Neuron (in vitro differentiated cells): Measurements from ENCODE around the gene FHOD3.

Experiments
- H2AFZ ChIP-seq: one replicate; pipeline ENCODE4 v1.6.1; 2013; ENCODE audit warnings: low read depth, mild to moderate bottlenecking, inconsistent platforms, low read length, moderate library complexity
- H3K27me3 ChIP-seq: one replicate; pipeline ENCODE4 v1.6.1; 2013; ENCODE audit warnings: low read length; ENCODE audit not compliant: insufficient read depth
- H3K36me3 ChIP-seq: one replicate; pipeline ENCODE4 v1.6.1; 2013; ENCODE audit warnings: low read length; ENCODE audit not compliant: insufficient read depth
- H3K4me1 ChIP-seq: one replicate; pipeline ENCODE4 v1.6.1; 2013; ENCODE audit warnings: low read length; ENCODE audit not compliant: insufficient read depth
- H3K4me3 ChIP-seq: 2 replicates; pipeline ENCODE4 v1.5.1; 2013; ENCODE audit warnings: mild to moderate bottlenecking, low read length, moderate library complexity
- H3K9me3 ChIP-seq: one replicate; pipeline ENCODE4 v1.6.1; 2013; ENCODE audit warnings: low read length

The FHOD3 gene

DNA sequence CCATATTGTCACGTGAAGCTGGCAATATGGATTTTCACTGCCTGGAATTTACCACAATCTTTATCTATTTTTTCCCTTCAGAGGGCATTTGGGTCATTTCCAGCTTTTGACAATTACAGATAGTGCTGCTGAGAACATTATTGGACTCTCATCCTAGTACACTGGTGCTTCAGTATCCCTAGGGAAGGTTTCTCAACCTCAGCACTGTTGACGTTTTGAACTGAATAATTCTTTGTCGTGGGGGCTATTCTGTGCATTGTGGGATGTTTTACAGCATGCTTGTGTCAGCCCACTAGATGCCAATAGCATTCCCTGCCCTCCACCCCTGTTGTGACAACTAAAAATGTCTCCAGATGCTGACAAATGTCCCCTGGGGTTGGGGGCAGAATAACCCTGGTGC lies 345.5 kb downstream of the FHOD3 start:
- H3K27me3 ChIP-seq: no peaks in the 10 kb centered on the region
- no peaks in the 10 kb centered on the region for H3K36me3 ChIP-seq
- H2AFZ ChIP-seq: no peak overlapping the region
- no peak overlapping the region for H3K4me3 ChIP-seq
- H3K9me3 ChIP-seq: no peaks in the 10 kb centered on the region
- H3K4me1 ChIP-seq: no peaks in the 10 kb centered on the region

DNA sequence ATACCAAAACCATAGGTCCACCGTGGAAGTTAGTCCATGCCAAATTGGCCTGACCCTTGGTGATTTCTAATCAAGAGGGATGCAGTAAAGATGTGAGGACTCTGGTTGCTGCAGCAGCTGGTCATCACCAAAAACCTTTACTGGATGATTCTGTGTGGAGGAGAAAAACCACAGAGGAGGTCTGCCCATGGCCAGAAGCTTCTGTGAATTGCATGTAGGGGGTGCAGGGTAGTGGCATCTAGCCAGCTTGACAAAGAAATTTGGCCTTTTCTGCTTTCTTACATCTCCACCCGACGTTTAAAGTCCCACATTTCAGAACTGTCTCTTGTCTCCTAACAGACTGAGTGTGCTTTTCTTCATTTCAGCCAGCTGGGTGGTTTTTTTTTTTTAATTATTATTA lies 351.3 kb downstream of the FHOD3 start:
- H3K27me3 ChIP-seq: no peaks in the 10 kb centered on the region
- H2AFZ ChIP-seq: no peak overlapping the region
- no peaks in the 10 kb centered on the region for H3K4me1 ChIP-seq
- no peaks in the 10 kb centered on the region for H3K9me3 ChIP-seq
- H3K36me3 ChIP-seq: peaks cover 4% of the 10 kb centered on the region
- no peak overlapping the region for H3K4me3 ChIP-seq

DNA sequence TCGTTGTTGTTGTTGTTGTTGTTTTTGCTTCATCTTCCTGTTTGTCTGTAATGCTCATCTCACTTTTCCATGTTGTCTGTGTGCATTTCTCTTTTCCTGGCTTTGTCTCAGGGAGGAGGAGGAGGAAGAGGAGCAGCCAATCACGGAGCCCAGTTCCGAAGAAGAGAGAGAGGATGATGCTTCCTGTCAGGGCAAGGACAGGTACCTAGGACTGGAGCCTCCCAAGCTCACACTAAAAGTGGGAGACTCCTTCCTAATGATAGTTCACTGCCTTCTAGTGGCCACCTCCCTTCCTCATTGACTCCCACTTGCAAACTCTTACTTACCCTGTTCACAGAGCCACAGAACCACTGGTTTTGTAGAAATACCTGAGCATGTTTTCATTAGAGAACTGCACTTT lies 351.7 kb downstream of the FHOD3 start:
- no peaks in the 10 kb centered on the region for H3K9me3 ChIP-seq
- no peak overlapping the region for H3K4me3 ChIP-seq
- H3K4me1 ChIP-seq: no peaks in the 10 kb centered on the region
- no peaks in the 10 kb centered on the region for H3K27me3 ChIP-seq
- H3K36me3 ChIP-seq: peaks cover 4% of the 10 kb centered on the region
- H2AFZ ChIP-seq: no peak overlapping the region

DNA sequence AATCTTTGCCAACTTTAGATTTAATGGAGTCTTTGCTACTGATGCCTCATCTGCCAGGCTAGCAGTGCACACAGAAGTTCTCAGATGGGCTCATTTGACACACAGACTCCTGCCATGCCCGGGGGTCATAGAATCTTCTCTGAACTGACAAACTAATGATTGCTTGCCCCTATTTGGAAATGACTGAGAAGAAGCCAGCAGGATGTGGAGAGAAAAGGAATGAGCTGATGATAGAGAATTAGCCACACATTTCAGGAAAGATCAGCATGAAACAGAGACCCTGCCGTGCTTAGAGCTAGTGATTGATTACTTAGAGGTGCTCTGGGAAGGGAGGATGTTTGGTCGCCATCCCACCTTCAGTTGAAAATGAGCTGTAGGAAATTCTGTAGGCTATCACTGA lies 352.8 kb downstream of the FHOD3 start:
- Histone ChIP-seq H2AFZ (no peak overlapping the region), H3K4me1 (no peaks in the 10 kb centered on the region), H3K27me3 (no peaks in the 10 kb centered on the region), H3K9me3 (no peaks in the 10 kb centered on the region), H3K36me3 (peaks cover 4% of the 10 kb centered on the region), H3K4me3 (no peak overlapping the region)

DNA sequence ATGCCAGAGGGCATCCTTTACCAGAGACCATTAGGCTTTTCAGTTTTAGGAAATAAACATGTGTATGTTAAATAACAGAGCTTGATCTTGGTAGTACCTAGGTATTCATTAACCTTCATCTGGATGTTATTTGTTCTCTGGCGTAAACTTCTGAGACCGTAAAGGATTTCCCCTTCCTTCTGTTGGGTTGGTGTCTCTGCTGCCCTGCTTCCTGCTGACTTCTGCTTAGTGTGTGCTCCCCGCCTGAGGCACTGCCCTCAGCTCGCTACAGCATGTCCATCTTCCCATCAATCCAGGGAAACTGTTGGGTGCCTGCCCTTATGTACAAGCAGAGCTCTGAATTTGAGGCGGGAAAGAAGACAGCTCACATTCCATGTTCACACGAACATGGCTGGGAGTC lies 353.4 kb downstream of the FHOD3 start:
- Histone ChIP-seq H3K4me1 (no peaks in the 10 kb centered on the region), H3K4me3 (no peak overlapping the region), H2AFZ (no peak overlapping the region), H3K9me3 (no peaks in the 10 kb centered on the region), H3K27me3 (no peaks in the 10 kb centered on the region), H3K36me3 (peaks cover 4% of the 10 kb centered on the region)

DNA sequence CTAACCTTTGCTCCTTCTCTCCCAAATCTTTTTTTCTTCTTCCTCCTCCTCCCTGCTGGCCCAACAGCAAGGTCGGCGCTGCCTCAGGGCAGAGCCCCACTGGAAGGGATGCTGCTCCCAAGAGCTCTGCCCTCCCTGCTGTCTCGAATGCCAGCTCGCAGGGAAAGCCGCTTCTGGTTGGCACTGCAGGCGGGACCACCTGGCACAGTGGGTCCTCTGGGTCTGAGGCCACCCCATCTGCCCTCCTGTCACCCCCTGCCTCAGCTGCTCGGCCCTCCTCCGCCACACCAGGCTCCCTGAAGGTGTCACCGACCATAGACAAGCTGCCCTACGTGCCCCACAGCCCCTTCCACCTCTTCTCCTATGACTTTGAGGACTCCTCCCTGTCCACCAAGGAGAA lies 355.0 kb downstream of the FHOD3 start:
- no peak overlapping the region for H3K4me3 ChIP-seq
- H3K27me3 ChIP-seq: no peaks in the 10 kb centered on the region
- no peaks in the 10 kb centered on the region for H3K9me3 ChIP-seq
- no peaks in the 10 kb centered on the region for H3K4me1 ChIP-seq
- H3K36me3 ChIP-seq: peaks cover 4% of the 10 kb centered on the region
- H2AFZ ChIP-seq: no peak overlapping the region

DNA sequence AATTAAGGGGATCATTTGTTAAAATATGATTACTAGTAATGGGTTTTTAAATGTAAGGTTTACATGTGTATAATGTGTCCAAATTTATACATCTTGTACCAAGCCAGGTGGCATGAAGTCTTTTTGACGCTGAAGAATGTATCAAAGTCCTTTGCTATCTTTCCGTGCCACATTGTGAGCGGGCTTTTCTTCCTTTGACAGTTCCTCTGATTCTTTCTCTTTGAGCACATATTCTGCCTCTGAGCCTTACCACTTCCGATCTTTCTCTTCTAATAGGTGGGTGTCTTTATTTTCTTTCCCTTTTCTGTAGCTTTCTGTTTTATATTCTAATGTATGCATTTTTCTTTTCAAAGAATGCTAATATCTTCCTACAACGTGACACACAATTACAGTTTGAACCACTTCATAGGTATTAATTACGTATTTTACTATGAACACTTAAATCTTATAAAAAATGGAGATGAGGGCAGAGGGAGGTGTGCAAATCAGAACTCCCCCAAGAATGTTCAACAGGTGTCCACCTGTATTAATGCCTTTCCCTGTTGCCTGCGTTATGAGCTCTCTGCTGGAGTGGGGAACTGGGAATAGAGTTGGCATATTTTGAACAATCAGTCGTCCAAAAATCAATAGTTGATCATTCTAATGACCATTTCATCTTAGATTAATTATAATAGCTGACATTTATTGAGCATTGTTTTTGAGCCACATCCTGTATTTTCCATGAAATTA lies 355.8 kb downstream of the FHOD3 start:
- no peak overlapping the region for H2AFZ ChIP-seq
- peaks cover 8% of the 10 kb centered on the region for H3K36me3 ChIP-seq
- H3K27me3 ChIP-seq: no peaks in the 10 kb centered on the region
- no peak overlapping the region for H3K4me3 ChIP-seq
- H3K4me1 ChIP-seq: no peaks in the 10 kb centered on the region
- no peaks in the 10 kb centered on the region for H3K9me3 ChIP-seq

DNA sequence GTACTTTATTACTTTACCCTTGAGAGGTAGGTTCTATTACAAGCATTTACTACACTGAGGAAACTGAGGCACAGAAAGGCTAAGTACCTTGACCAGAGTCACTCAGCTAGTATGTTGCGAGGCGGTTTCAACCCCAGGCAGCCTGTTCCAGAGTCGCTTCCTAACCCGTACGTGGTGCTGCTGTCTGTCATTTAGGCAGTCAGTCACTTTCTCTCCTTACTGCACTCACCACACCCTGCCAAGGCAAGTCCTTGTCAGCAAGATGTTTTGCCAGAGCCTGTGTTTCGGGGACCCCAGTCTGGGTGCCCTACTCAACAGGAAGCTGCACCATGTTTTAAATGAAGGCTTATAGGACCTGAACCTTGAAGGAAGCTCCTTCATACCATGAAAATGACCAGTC lies 356.4 kb downstream of the FHOD3 start:
- Histone ChIP-seq H3K9me3 (no peaks in the 10 kb centered on the region), H3K36me3 (peaks cover 12% of the 10 kb centered on the region), H3K27me3 (no peaks in the 10 kb centered on the region), H2AFZ (no peak overlapping the region), H3K4me1 (no peaks in the 10 kb centered on the region), H3K4me3 (no peak overlapping the region)

DNA sequence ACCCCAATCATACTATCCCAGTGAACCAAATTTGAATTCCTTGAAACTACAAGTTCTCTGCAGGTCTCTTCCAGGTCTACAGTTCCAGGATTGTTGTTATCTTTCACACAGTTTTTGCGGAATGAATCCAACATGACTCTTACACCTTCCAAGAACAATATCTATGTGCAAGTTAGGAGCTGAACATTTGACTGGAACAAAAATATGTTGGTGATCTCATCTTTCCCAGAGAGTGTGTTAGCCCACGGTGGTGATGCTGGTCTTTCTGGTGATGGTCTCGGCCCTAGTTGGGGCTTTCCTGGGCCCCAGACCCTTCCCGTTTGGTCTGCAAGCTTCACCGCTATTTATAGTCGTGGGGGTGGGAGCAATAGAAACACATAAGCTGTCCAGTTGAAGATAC lies 357.6 kb downstream of the FHOD3 start:
- Histone ChIP-seq H3K27me3 (no peaks in the 10 kb centered on the region), H2AFZ (no peak overlapping the region), H3K4me1 (no peaks in the 10 kb centered on the region), H3K9me3 (no peaks in the 10 kb centered on the region), H3K4me3 (no peak overlapping the region), H3K36me3 (peaks cover 16% of the 10 kb centered on the region)

DNA sequence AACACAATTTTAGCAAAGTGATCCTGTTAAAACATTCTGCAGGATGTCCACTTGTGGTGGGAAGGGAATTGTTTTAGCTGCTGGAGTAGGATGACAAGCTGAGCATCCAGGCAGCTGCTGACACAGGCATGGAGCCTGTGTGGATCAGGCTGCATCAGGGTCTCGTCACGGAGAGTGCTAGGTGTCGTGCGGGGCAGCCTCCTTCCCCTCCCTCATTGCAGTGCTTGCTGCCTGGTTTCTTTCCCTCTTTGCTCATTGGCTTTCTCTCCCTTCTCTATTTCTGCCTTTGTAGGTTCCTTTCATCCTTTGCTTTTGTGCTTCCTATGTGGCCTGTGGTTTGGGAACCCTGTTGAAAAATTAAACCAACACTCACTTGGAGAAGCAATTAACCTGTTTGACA lies 358.4 kb downstream of the FHOD3 start:
- Histone ChIP-seq H3K4me3 (no peak overlapping the region), H3K27me3 (no peaks in the 10 kb centered on the region), H2AFZ (no peak overlapping the region), H3K36me3 (peaks cover 16% of the 10 kb centered on the region), H3K4me1 (no peaks in the 10 kb centered on the region), H3K9me3 (no peaks in the 10 kb centered on the region)

DNA sequence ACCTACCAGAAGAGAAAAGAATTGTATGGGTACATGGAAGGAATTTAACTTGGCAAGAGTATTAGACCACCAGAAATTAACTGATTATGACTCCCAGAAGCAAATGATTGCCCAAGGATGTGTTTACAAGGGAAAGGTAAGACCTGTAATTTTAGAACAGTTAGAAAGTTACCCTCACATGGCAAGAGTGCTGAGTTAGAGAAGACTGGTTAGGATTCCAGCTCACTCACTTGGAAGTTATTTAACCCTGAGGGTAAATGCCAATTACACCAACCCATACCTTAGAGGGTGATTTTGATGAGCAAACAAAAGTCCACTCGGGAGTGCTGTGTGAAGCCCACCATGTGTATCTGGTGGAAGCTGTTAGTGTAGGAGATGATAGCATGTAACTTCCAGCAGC lies 361.1 kb downstream of the FHOD3 start:
- Histone ChIP-seq H3K4me1 (no peaks in the 10 kb centered on the region), H3K36me3 (peaks cover 16% of the 10 kb centered on the region), H2AFZ (no peak overlapping the region), H3K4me3 (no peak overlapping the region), H3K9me3 (no peaks in the 10 kb centered on the region), H3K27me3 (no peaks in the 10 kb centered on the region)

DNA sequence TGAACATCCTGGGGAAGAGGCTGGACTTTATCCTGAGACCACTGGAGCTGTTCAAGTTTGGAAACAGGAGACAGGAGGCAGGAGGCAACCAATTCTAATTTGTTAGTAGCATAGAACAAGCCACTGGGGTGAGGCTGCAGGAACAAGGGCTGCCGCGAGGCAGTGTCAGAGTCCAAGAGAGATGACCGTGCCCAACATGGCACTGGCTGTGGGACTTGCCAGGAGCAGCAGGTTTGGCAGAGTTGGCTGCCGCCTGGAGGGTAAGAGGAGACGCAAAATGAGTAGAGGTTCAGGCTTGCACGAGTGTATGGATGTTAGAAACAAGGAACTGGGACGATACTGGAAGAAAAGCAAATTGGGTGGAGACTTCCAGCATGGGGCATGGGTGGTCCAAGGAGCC lies 362.8 kb downstream of the FHOD3 start:
- Histone ChIP-seq H3K4me3 (no peak overlapping the region), H3K36me3 (peaks cover 16% of the 10 kb centered on the region), H3K27me3 (no peaks in the 10 kb centered on the region), H2AFZ (no peak overlapping the region), H3K9me3 (no peaks in the 10 kb centered on the region), H3K4me1 (no peaks in the 10 kb centered on the region)

DNA sequence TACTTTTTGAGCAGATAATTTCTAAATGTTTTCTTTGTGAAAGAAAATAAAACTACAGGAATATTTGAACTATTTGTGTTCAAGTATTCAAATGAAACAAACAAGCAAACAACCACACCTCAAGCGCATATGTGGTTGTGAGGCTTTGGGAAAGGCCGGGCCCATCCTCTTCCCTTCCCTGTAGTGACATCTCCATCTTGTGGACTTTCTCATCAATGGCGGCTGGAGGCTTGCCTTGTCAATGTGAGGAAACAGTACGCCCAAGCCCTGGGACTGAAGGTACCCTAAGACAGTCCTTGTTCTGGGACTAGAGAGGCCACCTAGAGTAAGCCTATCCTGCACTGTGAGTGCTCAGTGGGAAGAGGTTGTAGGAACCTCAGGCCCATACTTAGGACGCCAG lies 364.5 kb downstream of the FHOD3 start:
- H3K9me3 ChIP-seq: no peaks in the 10 kb centered on the region
- H2AFZ ChIP-seq: no peak overlapping the region
- peaks cover 16% of the 10 kb centered on the region for H3K36me3 ChIP-seq

DNA sequence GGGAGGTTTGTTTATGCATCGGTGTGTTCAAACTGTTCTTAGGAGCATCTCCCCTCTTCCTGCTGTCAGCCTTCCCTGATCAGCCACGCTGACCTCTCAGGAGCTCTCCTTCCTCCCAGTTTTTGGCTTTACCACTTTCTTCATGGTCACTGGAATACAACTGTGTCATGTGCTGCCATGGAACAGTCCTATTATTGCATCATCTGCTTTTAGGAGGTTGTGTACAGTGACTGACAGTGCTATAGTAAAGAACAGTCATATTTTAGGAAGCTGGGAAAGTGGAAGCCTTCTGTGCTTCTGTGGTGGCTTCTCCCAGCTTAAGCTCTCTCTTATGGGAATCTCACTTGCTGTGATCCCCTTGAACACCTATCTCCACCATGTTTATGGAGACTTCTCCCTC lies 365.8 kb downstream of the FHOD3 start:
- Histone ChIP-seq H3K4me3 (no peak overlapping the region), H3K9me3 (no peaks in the 10 kb centered on the region), H3K27me3 (no peaks in the 10 kb centered on the region), H2AFZ (no peak overlapping the region), H3K4me1 (no peaks in the 10 kb centered on the region), H3K36me3 (peaks cover 13% of the 10 kb centered on the region)

More for the DNA sequence above, 364.5 kb downstream of the FHOD3 start:
- Histone ChIP-seq H3K4me1 (no peaks in the 10 kb centered on the region), H3K27me3 (no peaks in the 10 kb centered on the region), H3K4me3 (no peak overlapping the region)
